HS-27A (cell line): ENCODE measurements around the gene RUNX3.

Experiments
- DNase-seq: peaks from one replicate; pipeline ENCODE4 v3.0.0-alpha.2; 2012; ENCODE audit warnings: low read depth, missing footprints

The RUNX3 gene

GRCh38 chr1:24886241-24886640 is 43.8 kb downstream of the RUNX3 start:
- no peak for DNase-seq

GRCh38 chr1:24884751-24885150 is 45.3 kb downstream of the RUNX3 start:
- no peak for DNase-seq

GRCh38 chr1:24881034-24881433 is 49.0 kb downstream of the RUNX3 start:
- no peak for DNase-seq

- no peak for DNase-seq
Measured at GRCh38 chr1:24878775-24879742, 51.0 kb downstream of the RUNX3 start.

- no peak for DNase-seq
Measured at GRCh38 chr1:24878045-24878444, 52.0 kb downstream of the RUNX3 start.

- no peak for DNase-seq
Measured at GRCh38 chr1:24875991-24876506, 54.0 kb downstream of the RUNX3 start.

- DNase-seq: no peak
Measured at GRCh38 chr1:24875257-24875656, 54.8 kb downstream of the RUNX3 start.

- no peak for DNase-seq
Measured at GRCh38 chr1:24874611-24875234, 55.4 kb downstream of the RUNX3 start.

- DNase-seq: no peak
Measured at GRCh38 chr1:24874056-24874455, 56.0 kb downstream of the RUNX3 start.

GRCh38 chr1:24873148-24873547 is 56.9 kb downstream of the RUNX3 start:
- DNase-seq: no peak

GRCh38 chr1:24872061-24872850 is 57.8 kb downstream of the RUNX3 start:
- no peak for DNase-seq

GRCh38 chr1:24871306-24871901 is 58.7 kb downstream of the RUNX3 start:
- DNase-seq: no peak

- DNase-seq: no peak
Measured at GRCh38 chr1:24870551-24871195, 59.4 kb downstream of the RUNX3 start.

GRCh38 chr1:24868016-24868875 is 61.8 kb downstream of the RUNX3 start:
- DNase-seq: no peak

- no peak for DNase-seq
Measured at GRCh38 chr1:24867084-24867870, 62.8 kb downstream of the RUNX3 start.

- DNase-seq: no peak
Measured at GRCh38 chr1:24866211-24867083, 63.6 kb downstream of the RUNX3 start.

- no peak for DNase-seq
Measured at GRCh38 chr1:24865587-24865986, 64.5 kb downstream of the RUNX3 start.

- DNase-seq: no peak
Measured at GRCh38 chr1:24865168-24865567, 64.9 kb downstream of the RUNX3 start.

- no peak for DNase-seq
Measured at GRCh38 chr1:24864370-24864777, 65.7 kb downstream of the RUNX3 start.
